Stimulated activated CD4-positive, alpha-beta T cell treated with anti-CD3 and anti-CD28 coated beads, Interleukin-15, amount 100 ng/mL, for 24 hours (primary cell): ENCODE data around the gene SUSD6.

ENCODE experiments used
- DNase-seq: peaks from one replicate; pipeline ENCODE4 v3.0.0-alpha.2; 2020

The SUSD6 gene

GRCh38 chr14:69652942-69653684, 41.7 kb downstream of the SUSD6 start:
- peak; percentile 38 for DNase-seq

GRCh38 chr14:69654116-69654515, 42.7 kb downstream of the SUSD6 start:
- DNase-seq = no peak

GRCh38 chr14:69657950-69658355, 46.6 kb downstream of the SUSD6 start:
- DNase-seq = no peak

- DNase-seq = peak; percentile 57
Observed at GRCh38 chr14:69658664-69659261, 47.4 kb downstream of the SUSD6 start.

GRCh38 chr14:69660344-69661193, 49.2 kb downstream of the SUSD6 start:
- DNase-seq = no peak

GRCh38 chr14:69661194-69661537, 49.8 kb downstream of the SUSD6 start:
- no peak for DNase-seq

GRCh38 chr14:69662636-69663299, 51.4 kb downstream of the SUSD6 start:
- DNase-seq = no peak

- DNase-seq = no peak
Observed at GRCh38 chr14:69663300-69663643, 51.9 kb downstream of the SUSD6 start.

GRCh38 chr14:69664265-69664664, 52.9 kb downstream of the SUSD6 start:
- no peak for DNase-seq

GRCh38 chr14:69664865-69665526, 53.6 kb downstream of the SUSD6 start:
- DNase-seq = no peak

GRCh38 chr14:69665631-69666030, 54.2 kb downstream of the SUSD6 start:
- no peak for DNase-seq

GRCh38 chr14:69666112-69666511, 54.7 kb downstream of the SUSD6 start:
- DNase-seq = no peak

GRCh38 chr14:69666690-69667211, 55.4 kb downstream of the SUSD6 start:
- no peak for DNase-seq

- DNase-seq = no peak
Observed at GRCh38 chr14:69667938-69668335, 56.5 kb downstream of the SUSD6 start.

- no peak for DNase-seq
Observed at GRCh38 chr14:69669375-69669774, 58.0 kb downstream of the SUSD6 start.

- no peak for DNase-seq
Observed at GRCh38 chr14:69670093-69670492, 58.7 kb downstream of the SUSD6 start.

- no peak for DNase-seq
Observed at GRCh38 chr14:69671365-69672030, 60.1 kb downstream of the SUSD6 start.

- no peak for DNase-seq
Observed at GRCh38 chr14:69672356-69672755, 61.0 kb downstream of the SUSD6 start.

GRCh38 chr14:69673104-69673503, 61.7 kb downstream of the SUSD6 start:
- no peak for DNase-seq

GRCh38 chr14:69673578-69674305, 62.3 kb downstream of the SUSD6 start:
- no peak for DNase-seq

GRCh38 chr14:69674546-69675244, 63.3 kb downstream of the SUSD6 start:
- peak; percentile 48 for DNase-seq
